Right forelimb (tissue), 1 donor: ENCODE data around the gene CASK.
"Not testable (repeated sequence)": the region's sequence is repeated elsewhere in the genome, so short reads cannot be mapped to it uniquely, and the experiment has no call there.

Source experiments
- DNase-seq: peaks from one replicate; pipeline ENCODE4 v3.0.0-alpha.2; 2018

Gene CASK

DNA sequence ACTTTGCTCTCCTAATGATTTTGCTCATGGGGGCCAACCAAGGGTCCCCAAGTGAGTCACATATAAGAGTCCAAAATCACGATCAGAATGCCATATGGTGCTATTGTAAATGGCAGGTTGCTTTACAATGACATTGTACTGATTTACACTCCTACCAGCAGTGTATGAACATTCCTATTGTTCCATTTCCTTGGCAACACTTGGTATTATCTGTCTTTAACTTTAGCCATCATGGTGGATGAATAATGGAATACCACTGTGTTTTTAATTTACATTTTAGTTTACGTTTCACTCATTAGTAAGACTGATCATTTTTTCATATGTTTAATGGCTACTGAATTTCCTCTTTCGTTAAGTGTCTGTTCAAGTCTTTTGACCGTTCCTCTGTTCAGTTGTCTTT lies 379.7 kb downstream of the CASK start:
- DNase-seq, result no peak

- no peak for DNase-seq
Measured at GRCh38 chrX:41543025-41543424, 380.3 kb downstream of the CASK start.

- no peak for DNase-seq
Measured at GRCh38 chrX:41542536-41542935, 380.8 kb downstream of the CASK start.

DNA sequence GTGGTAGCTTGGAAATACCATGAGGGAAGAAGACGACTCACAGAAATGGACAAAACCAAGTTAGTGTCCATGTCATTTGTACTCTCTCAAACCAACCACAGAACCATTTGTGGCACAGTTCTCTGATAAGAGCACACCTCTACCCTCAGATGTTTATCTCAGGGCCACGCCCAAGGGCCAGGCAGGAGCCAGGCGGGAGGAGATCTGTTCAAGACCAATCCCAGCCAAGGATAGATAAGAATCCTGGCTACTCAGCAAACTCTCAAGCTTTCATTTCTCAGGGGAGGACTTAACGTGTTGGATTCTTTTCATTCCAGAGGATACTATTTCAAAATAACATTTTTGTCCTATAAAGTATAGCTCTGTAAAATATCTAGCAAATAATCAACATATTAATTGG lies 381.2 kb downstream of the CASK start:
- no peak for DNase-seq

DNA sequence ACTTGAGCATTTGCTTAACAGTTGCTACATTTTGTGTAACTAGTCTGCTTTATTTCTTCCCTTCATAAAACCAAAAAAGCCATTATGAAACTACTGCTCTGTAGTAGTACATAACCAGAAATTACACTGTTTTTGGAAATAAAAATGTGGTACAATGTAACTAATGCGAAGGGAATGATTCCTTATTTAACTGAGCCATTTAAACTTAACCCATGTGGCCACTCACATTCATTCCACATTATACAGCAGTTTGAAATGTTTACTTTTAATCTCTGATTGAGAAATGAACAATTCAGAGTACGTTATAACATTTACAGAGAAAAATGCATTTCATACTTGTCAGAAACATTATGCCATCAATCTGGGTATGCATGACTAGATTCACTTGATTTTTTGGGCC lies 382.0 kb downstream of the CASK start:
- DNase-seq, result no peak

DNA sequence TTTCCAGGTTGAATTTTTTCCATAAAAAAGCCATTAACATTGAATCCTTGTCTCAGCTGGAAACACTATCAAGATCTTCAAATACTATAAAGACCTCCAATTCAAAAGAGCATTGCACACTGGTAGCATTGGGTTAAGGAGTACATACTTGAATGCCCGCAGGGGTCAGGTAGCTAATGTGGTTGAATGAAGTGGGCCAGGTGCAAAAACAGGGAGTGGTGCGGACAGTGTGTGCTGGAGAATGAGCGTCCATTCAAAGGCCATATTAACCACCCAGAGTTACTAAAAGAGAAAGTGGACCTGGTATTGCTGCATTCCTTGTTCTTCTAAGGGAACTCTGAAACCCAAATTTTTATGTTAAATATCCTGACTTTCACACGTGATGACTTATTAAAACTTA lies 384.6 kb downstream of the CASK start:
- no peak for DNase-seq

- no peak for DNase-seq
Measured at GRCh38 chrX:41530085-41530484, 393.3 kb downstream of the CASK start.

GRCh38 chrX:41529221-41529620 lies 394.1 kb downstream of the CASK start:
- DNase-seq, result no peak

- no peak for DNase-seq
Measured at GRCh38 chrX:41528784-41529183, 394.6 kb downstream of the CASK start.

DNA sequence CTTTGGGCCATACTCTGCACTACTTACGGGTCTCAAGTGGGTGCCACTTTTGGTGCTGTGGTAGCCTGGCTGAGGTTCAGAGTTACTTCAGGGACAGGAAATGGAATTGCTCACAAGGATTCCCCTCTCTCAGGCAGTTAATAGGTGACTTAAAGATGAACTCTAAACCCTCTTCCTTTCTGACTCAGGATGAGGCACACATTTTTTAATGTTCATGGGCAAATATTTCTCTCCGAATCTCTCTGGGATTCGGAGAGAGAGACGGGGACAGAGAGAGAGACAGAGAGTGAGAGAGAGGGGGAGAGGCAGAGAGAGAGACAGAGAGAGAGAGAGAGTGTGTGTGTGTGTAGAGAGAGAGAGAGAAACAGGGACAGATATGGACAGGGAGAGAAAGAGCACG lies 396.4 kb downstream of the CASK start:
- DNase-seq, result no peak

- DNase-seq, result no peak
Measured at GRCh38 chrX:41526271-41526670, 397.1 kb downstream of the CASK start.

DNA sequence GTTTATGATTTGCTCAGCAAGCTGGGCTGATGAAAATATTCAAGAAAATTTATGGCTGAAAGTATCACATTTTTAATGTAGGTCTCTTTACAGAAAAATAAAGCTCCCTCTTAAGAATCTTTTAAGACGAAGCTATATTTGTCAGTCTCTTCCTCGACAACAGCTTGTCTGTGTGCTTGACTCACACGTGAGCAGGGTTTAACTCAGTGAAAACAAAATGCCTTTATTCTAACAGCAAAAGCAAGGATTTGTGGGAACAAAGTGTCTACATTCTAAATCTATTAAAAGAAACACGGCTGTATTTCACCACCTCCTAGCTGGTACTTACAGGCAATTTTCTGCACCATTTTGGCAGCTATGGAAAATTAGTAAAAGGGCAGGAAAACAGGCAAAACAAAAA lies 400.7 kb downstream of the CASK start:
- no peak for DNase-seq

DNA sequence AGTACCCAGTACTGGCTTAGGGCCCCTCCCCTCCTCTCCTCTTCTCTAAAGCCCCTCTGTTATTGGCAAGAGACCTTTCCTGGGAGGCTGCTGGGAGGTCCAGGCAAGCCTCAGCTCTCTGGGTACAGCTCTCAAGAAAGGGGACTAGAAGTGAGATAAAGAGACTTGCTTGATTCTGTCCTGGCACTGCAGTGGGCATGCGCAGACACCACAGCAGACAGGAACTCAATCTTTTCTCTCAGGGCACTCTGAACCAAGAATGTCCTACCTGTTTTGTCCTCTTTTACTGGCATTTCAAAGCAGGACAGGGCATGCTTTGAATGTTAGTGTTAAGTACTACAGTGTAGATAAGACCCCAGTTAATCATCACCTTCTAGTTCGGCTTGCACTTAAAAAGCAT lies 401.3 kb downstream of the CASK start:
- DNase-seq, result no peak

DNA sequence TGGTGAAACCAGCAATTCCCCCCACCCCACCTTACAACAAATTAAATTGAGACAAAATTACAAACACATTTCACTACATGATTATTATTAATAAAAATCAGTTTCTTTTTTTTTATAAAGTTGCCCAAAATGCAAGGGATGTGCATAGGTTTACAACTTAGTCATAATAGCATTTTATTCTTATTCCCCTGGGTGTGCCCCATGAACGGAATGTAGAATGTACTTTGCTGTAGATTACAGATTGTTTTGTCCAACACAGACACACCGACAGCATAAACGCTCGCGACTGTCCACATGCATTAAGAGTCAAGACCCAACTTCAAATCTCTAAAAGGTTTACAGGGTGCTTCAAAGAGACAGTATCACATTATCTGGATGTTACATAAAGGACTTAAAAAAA lies 403.9 kb downstream of the CASK start:
- no peak for DNase-seq

DNA sequence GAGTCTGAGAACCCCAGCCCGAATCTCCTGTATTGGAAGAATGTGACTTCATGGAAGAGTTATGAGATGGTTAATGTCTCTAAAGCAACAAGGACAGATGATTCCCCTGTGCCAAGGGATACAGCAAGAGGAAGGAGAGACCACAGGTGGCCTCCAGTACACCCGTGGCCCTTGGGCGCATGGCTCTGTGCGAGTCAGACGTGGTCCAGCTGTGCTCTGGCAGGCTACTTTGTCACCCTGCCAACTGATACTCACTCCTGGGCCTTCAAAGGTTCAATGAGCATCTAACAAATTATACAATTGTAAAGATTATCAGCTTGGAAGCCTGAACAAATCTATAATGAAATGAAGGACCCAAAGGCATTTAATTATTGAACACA lies 404.5 kb downstream of the CASK start:
- no peak for DNase-seq

GRCh38 chrX:41518127-41518840 lies 405.1 kb downstream of the CASK start:
- DNase-seq, result no peak

DNA sequence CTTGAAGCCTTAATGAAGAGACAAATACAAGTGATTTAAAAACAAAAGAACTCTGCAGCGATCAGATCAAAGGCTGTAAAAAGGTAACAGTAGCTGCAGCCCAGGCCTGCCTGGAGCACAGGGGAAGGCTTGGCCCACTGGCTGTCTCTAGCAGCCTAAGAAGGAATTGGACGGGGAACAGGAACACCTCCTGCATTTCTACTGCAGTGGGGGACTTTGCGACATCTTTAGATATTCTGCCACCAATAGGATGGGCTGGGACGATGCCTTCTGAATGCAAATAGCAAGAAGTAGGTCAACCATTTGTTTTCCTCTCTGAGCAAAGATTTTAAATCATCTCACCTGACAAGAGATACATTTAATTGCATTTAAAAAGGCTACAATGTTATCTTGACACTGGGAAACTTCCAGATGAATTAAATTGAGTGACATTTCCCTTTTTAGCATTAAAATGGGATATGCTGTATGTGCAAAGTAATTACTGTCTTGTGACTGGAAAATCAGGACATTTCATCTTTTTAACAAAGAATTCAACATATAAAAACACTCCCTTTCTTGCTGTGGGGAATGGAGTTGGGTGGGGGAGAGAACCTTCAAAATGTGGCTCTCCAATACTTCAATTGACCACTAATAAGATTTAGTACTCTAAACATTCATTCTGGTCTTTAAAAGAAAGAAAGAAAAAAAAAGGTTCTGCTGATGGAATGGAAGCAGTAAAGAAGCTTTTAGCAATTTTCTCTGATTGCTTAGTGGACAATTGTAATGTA lies 406.2 kb downstream of the CASK start:
- no peak for DNase-seq

- no peak for DNase-seq
Measured at GRCh38 chrX:41516456-41516855, 406.9 kb downstream of the CASK start.

DNA sequence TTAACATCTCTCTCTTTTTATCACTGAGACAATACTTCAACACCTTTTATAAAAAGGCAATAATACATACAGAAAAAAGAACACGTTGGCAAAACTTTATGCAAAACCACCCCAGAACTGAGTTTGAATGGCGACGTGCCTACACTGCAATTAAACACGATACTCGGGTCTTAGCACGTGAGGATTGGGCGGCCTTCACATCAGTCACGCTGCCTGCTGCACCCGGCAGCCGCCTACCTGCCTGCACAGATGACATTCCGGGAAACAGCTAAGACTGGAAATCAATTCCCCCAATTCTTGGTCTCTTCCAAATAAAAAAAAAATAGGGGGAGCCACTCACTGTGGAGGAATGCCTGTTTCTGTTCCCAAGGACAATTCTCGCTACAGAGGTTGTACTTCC lies 408.0 kb downstream of the CASK start:
- DNase-seq, result no peak

DNA sequence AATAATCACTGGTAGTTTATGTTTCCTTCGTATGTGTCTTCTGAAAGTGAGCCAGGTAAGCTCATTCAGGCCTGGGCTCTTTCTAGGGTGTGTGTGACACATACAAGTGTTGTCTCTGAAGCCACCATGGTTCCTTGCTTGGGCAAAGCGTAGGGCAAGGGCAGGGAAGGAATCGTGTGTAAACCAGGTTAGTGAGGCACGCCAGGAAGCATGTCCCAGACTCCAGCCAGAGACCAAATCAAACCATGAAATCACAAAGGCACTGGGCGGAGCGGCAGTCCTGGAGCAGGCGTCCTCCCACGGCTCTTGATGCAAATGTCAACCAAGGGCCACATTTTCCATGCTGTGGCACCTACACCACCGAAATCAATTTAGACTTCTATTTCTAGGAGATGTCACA lies 409.2 kb downstream of the CASK start:
- DNase-seq, result no peak

DNA sequence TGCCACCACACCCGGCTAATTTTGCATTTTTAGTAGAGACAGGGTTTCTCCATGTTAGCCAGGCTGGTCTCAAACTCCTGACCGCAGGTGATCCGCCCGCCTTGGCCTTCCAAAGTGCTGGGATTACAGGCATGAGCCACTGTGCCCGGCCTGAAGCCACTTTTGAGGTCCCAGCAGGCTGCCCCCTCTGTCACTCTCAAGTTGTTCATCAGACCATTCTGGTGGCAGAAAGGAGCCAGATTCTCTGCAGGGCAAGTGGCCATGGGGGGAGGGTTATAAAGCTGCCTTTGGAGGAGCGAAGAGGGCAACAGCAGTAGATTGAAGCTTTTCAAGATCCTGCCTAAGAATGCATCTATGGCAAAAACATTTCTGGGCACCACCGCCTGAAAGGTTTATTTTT lies 410.5 kb downstream of the CASK start:
- DNase-seq, result not testable (repeated sequence)

- no peak for DNase-seq
Measured at GRCh38 chrX:41512394-41512793, 411.0 kb downstream of the CASK start.

GRCh38 chrX:41507919-41508318 lies 415.4 kb downstream of the CASK start:
- DNase-seq, result no peak

- DNase-seq, result no peak
Measured at GRCh38 chrX:41502004-41502403, 421.4 kb downstream of the CASK start.

- DNase-seq, result no peak
Measured at GRCh38 chrX:41499984-41500383, 423.4 kb downstream of the CASK start.
